T-cell (primary cell): ENCODE data around the gene AHRR. TPM values are rescaled to one million over a fixed set of nuclear protein-coding genes. Genes with fewer than 3 reads are reported as not detected.
"Not testable (repeated sequence)": the region's sequence is repeated elsewhere in the genome, so short reads cannot be mapped to it uniquely, and the experiment has no call there.

Experiments used
- ATAC-seq, 4 experiments: fragments of 200-7000 bp in 3 of 4; fragments of 150-1000 bp in 1 of 4; cut with Tn5 transposase; replicated peaks in 1 of 4; 1 replicate in 3 of 4; 2 replicates in 1 of 4; pipeline ENCODE4 v1.10.0; 2021; ENCODE audit warnings: moderate library complexity in 3 of 4, mild to moderate bottlenecking in 2 of 4, moderate number of reproducible peaks in 1 of 4
- CTCF ChIA-PET, 2 donors: fragments of 300-600 bp; sonication (Branson Sonifier 250); formaldehyde crosslinking; loops; one replicate each; lab custom pipeline; 2022; ENCODE audit warnings: antibody characterized with exemption in 2 of 2; lab: Charles Lee
- POLR2A ChIA-PET, 2 donors: fragments of 300-600 bp; sonication (Branson Sonifier 250); formaldehyde crosslinking; loops; one replicate each; lab custom pipeline; 2022; ENCODE audit warnings: antibody characterized with exemption in 2 of 2; lab: Charles Lee
- DNase-seq, 35 experiments: peaks; one replicate each; pipeline versions ENCODE4 v3.0.0 to v3.0.0-alpha.2; 2013 to 2023
- H3K27ac ChIP-seq: one replicate; pipeline ENCODE4 v1.5.1; 2013; ENCODE audit warnings: low read length
- H3K27me3 ChIP-seq, 2 experiments: replicated peaks in 1 of 2; 1 replicate in 1 of 2; 2 replicates in 1 of 2; pipeline versions ENCODE4 v1.6.1 to v1.7.0; 2013; ENCODE audit warnings: low read length in 1 of 2, mixed read lengths in 1 of 2; ENCODE audit not compliant: control insufficient read depth in 2 of 2, insufficient read depth in 2 of 2; ENCODE audit errors: extremely low read depth in 1 of 2
- H3K36me3 ChIP-seq, 2 donors: 1 replicate in 1 of 2; 2 replicates in 1 of 2; pipeline versions ENCODE4 v1.6.1 to v1.7.0; 2013; ENCODE audit warnings: low read length in 1 of 2; ENCODE audit not compliant: control insufficient read depth in 2 of 2, insufficient read depth in 1 of 2; ENCODE audit errors: extremely low read depth in 1 of 2
- H3K4me1 ChIP-seq, 2 experiments: 1 replicate in 1 of 2; 2 replicates in 1 of 2; pipeline versions ENCODE4 v1.6.1 to v1.7.0; 2013; ENCODE audit warnings: low read length in 2 of 2, mixed read lengths in 1 of 2; ENCODE audit not compliant: insufficient read depth in 2 of 2, control insufficient read depth in 1 of 2; ENCODE audit errors: extremely low read depth in 1 of 2
- H3K4me3 ChIP-seq, 2 donors: 1 replicate in 1 of 2; 2 replicates in 1 of 2; pipeline versions ENCODE4 v1.5.1 to v1.7.0; 2013; ENCODE audit warnings: mild to moderate bottlenecking in 2 of 2, low read length in 1 of 2, moderate library complexity in 1 of 2; ENCODE audit not compliant: control insufficient read depth in 1 of 2; ENCODE audit errors: extremely low read depth in 1 of 2
- H3K9me3 ChIP-seq: 2 replicates; pipeline ENCODE4 v1.7.0; 2013
- H3K27ac Mint-ChIP-seq, 2 donors: one replicate each; pipeline ENCODE4 v1.8.0; 2020 to 2021; ENCODE audit warnings: mild to moderate bottlenecking in 2 of 2, mixed read lengths in 2 of 2
- H3K27me3 Mint-ChIP-seq, 2 donors: one replicate each; pipeline ENCODE4 v1.8.0; 2021 to 2022; ENCODE audit warnings: mixed read lengths in 2 of 2
- H3K36me3 Mint-ChIP-seq: one replicate; pipeline ENCODE4 v1.8.0; 2021; ENCODE audit warnings: mixed read lengths
- H3K4me1 Mint-ChIP-seq, 3 donors: one replicate each; pipeline ENCODE4 v1.8.0; 2020 to 2022; ENCODE audit warnings: mixed read lengths in 3 of 3, mild to moderate bottlenecking in 1 of 3
- H3K4me3 Mint-ChIP-seq, 3 donors: one replicate each; pipeline ENCODE4 v1.8.0; 2020 to 2022; ENCODE audit warnings: mild to moderate bottlenecking in 3 of 3, mixed read lengths in 3 of 3, moderate library complexity in 3 of 3
- H3K9me3 Mint-ChIP-seq, 3 donors: one replicate each; pipeline ENCODE4 v1.8.0; 2020 to 2022; ENCODE audit warnings: mixed read lengths in 3 of 3
- WGBS: methylation state at CpG from one replicate; pipeline ENCODE4 v1.1.5; 2013; ENCODE audit warnings: missing lambda C conversion rate; ENCODE audit not compliant: insufficient coverage; 5-methylcytosine and 5-hydroxymethylcytosine counted together
- total RNA-seq, 35 experiments: library from RNA in 6 of 35; stranded (reverse) in 6 of 35; fragments of 120-200 nt in 1 of 35; gene quantifications; one replicate each; pipeline versions ENCODE4 v1.2.1 to v1.2.4 and lab custom pipeline; 2013 to 2026

Gene AHRR
- total RNA-seq, 5 donors from 2014 or later (not counting 1 experiment from before 2014, with no cell fraction given), result 0.55 to 13.5 (median 3.4) TPM

GRCh38 chr5:302416-302815 lies 19.1 kb upstream of the AHRR start:
- Histone ChIP-seq H3K36me3 (peaks cover 7 to 22% of the 10 kb centered on the region in 2 donors), H3K4me1 (peaks cover 0 to 19% of the 10 kb centered on the region in 2 experiments)
- H3K4me3 ChIP-seq, CTCF ChIA-PET, H3K9me3 ChIP-seq, H3K27me3 Mint-ChIP-seq, H3K27ac ChIP-seq, H3K27ac Mint-ChIP-seq, POLR2A ChIA-PET, ATAC-seq, DNase-seq, H3K9me3 Mint-ChIP-seq, H3K27me3 ChIP-seq: not testable (repeated sequence)
- H3K4me3 Mint-ChIP-seq, result peak overlapping the region in 1 of 3 donors; percentile 39
- WGBS, result 69% methylated on average over 6 of the region's 8 CpGs
- peaks cover 28 to 31% (median 28%) of the 10 kb centered on the region in 3 donors for H3K4me1 Mint-ChIP-seq
- H3K36me3 Mint-ChIP-seq, result peaks cover 22% of the 10 kb centered on the region

GRCh38 chr5:302966-303365 lies 18.5 kb upstream of the AHRR start:
- DNase-seq (no peak), ATAC-seq (no peak)
- Histone ChIP-seq H3K9me3 (no peaks in the 10 kb centered on the region), H3K27ac (no peak overlapping the region), H3K36me3 (peaks cover 9 to 28% of the 10 kb centered on the region in 2 donors), H3K4me3 (no peak overlapping the region), H3K27me3 (no peaks in the 10 kb centered on the region), H3K4me1 (peaks cover 0 to 18% of the 10 kb centered on the region in 2 experiments)
- WGBS, result 96% methylated on average over 3 of the region's 8 CpGs
- H3K4me3 Mint-ChIP-seq, result no peak overlapping the region
- H3K27ac Mint-ChIP-seq, result no peak overlapping the region
- ChIA-PET POLR2A (no interaction called here), CTCF (no interaction called here)
- H3K27me3 Mint-ChIP-seq, result no peaks in the 10 kb centered on the region
- peaks cover 23 to 26% (median 25%) of the 10 kb centered on the region in 3 donors for H3K4me1 Mint-ChIP-seq
- H3K9me3 Mint-ChIP-seq, result no peaks in the 10 kb centered on the region
- H3K36me3 Mint-ChIP-seq, result peaks cover 23% of the 10 kb centered on the region

- DNase-seq, H3K9me3 ChIP-seq, POLR2A ChIA-PET, H3K27me3 ChIP-seq, H3K4me3 ChIP-seq, H3K9me3 Mint-ChIP-seq, H3K27ac ChIP-seq, CTCF ChIA-PET, H3K4me3 Mint-ChIP-seq, ATAC-seq, H3K27ac Mint-ChIP-seq, H3K27me3 Mint-ChIP-seq: not testable (repeated sequence)
- Histone ChIP-seq H3K36me3 (peaks cover 14 to 35% of the 10 kb centered on the region in 2 donors), H3K4me1 (peaks cover 0 to 18% of the 10 kb centered on the region in 2 experiments)
- Mint-ChIP-seq H3K36me3 (peaks cover 23% of the 10 kb centered on the region), H3K4me1 (peaks cover 23 to 26% (median 25%) of the 10 kb centered on the region in 3 donors)
- WGBS, result no CpG with 5 or more reads among the region's 8 CpGs
Measured at GRCh38 chr5:303741-304140, 17.8 kb upstream of the AHRR start.

- Mint-ChIP-seq H3K27me3 (no peaks in the 10 kb centered on the region), H3K9me3 (no peaks in the 10 kb centered on the region), H3K4me3 (no peak overlapping the region), H3K4me1 (peaks cover 21 to 26% (median 22%) of the 10 kb centered on the region in 3 donors), H3K36me3 (peaks cover 23% of the 10 kb centered on the region), H3K27ac (no peak overlapping the region)
- H3K27ac ChIP-seq, result no peak overlapping the region
- H3K4me3 ChIP-seq, result no peak overlapping the region
- H3K36me3 ChIP-seq, result peaks cover 14 to 40% of the 10 kb centered on the region in 2 donors
- no peaks in the 10 kb centered on the region for H3K27me3 ChIP-seq
- H3K9me3 ChIP-seq, result no peaks in the 10 kb centered on the region
- DNase-seq, result no peak
- H3K4me1 ChIP-seq, result peaks cover 0 to 18% of the 10 kb centered on the region in 2 experiments
- ATAC-seq, result no peak
- CTCF ChIA-PET, result no interaction called here
- 95% methylated on average over 8 of the region's 9 CpGs for WGBS
- POLR2A ChIA-PET, result no interaction called here
Measured at GRCh38 chr5:305050-305449, 16.5 kb upstream of the AHRR start.

GRCh38 chr5:305459-305858 lies 16.1 kb upstream of the AHRR start:
- H3K27ac Mint-ChIP-seq, result no peak overlapping the region

GRCh38 chr5:306011-306805 lies 15.3 kb upstream of the AHRR start:
- DNase-seq, result no peak
- Mint-ChIP-seq H3K27me3 (no peaks in the 10 kb centered on the region), H3K4me3 (no peak overlapping the region), H3K36me3 (peaks cover 29% of the 10 kb centered on the region), H3K27ac (no peak overlapping the region), H3K9me3 (no peaks in the 10 kb centered on the region), H3K4me1 (peaks cover 17 to 22% (median 17%) of the 10 kb centered on the region in 3 donors)
- CTCF ChIA-PET, result no interaction called here
- no peaks in the 10 kb centered on the region for H3K9me3 ChIP-seq
- POLR2A ChIA-PET, result no interaction called here
- H3K4me3 ChIP-seq, result no peak overlapping the region
- no peak overlapping the region for H3K27ac ChIP-seq
- 97% methylated on average over 21 of the region's 28 CpGs for WGBS
- H3K4me1 ChIP-seq, result peaks cover 0 to 15% of the 10 kb centered on the region in 2 experiments
- H3K27me3 ChIP-seq, result no peaks in the 10 kb centered on the region
- no peak for ATAC-seq
- peaks cover 14 to 51% of the 10 kb centered on the region in 2 donors for H3K36me3 ChIP-seq

More at GRCh38 chr5:305459-305858, 16.1 kb upstream of the AHRR start:
- peaks cover 14 to 43% of the 10 kb centered on the region in 2 donors for H3K36me3 ChIP-seq
- H3K36me3 Mint-ChIP-seq, result peaks cover 23% of the 10 kb centered on the region
- H3K27me3 ChIP-seq, result no peaks in the 10 kb centered on the region
- peaks cover 21 to 26% (median 22%) of the 10 kb centered on the region in 3 donors for H3K4me1 Mint-ChIP-seq
- H3K9me3 ChIP-seq, result no peaks in the 10 kb centered on the region
- 100% methylated on average over 10 of the region's 14 CpGs for WGBS
- CTCF ChIA-PET, result no interaction called here
- ATAC-seq, result no peak
- POLR2A ChIA-PET, result no interaction called here
- DNase-seq, result no peak
- H3K4me1 ChIP-seq, result peaks cover 0 to 18% of the 10 kb centered on the region in 2 experiments
- no peak overlapping the region for H3K4me3 Mint-ChIP-seq
- H3K4me3 ChIP-seq, result no peak overlapping the region
- H3K9me3 Mint-ChIP-seq, result no peaks in the 10 kb centered on the region
- no peak overlapping the region for H3K27ac ChIP-seq
- H3K27me3 Mint-ChIP-seq, result no peaks in the 10 kb centered on the region
